ENCODE results near the gene BPIFB4. TPM values are rescaled to one million over a fixed set of nuclear protein-coding genes. Genes with fewer than 3 reads are reported as not detected.

The BPIFB4 gene
- total and polyA plus RNA-seq, 2 donors (not counting 1 experiment from before 2014, with no cell fraction given): not detected

DNA sequence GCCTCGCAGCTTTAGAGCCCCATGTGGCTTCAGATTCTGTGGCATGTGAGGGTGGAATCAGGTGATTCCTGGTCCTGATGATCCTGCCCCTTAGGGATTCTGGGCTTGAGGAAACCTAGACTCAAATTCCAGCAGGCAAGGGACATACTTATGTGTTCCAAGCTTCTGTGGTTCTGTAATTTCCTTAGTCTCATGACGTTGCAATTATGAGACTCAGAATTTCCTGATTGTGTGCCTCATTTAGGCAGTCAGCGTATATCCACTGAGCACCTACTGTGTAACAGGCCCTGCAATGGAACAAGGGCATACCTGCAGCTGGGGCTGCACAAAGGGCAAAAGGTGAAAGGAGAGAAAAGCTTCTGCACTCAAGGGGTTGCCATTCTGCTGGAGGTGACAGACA lies 11.6 kb upstream of the BPIFB4 start:
- Histone ChIP-seq H3K9ac (ENCODE audit: insufficient read depth, low read length) (no peak overlapping the region), H3K27ac (ENCODE audit: insufficient read depth, low read length) (no peak overlapping the region), H3K4me1 (ENCODE audit: control insufficient read depth, extremely low read depth, insufficient read depth, low read length) (no peaks in the 10 kb centered on the region), H4K20me1 (ENCODE audit: control insufficient read depth, extremely low read depth, insufficient read depth, low read length) (no peaks in the 10 kb centered on the region), H3K4me3 (replicated peaks in 1 of 4; ENCODE audit: control extremely low read depth in 1 of 4, insufficient read depth in 1 of 4, low read depth in 3 of 4, low read length in 4 of 4) (no peak overlapping the region), H3K36me3 (ENCODE audit: control insufficient read depth, insufficient read depth, low read length) (no peaks in the 10 kb centered on the region), H3K79me2 (ENCODE audit: control insufficient read depth, insufficient read depth, low read length) (no peaks in the 10 kb centered on the region), H3K9me3 (ENCODE audit: control insufficient read depth, insufficient read depth, low read depth, low read length) (no peaks in the 10 kb centered on the region), H2AFZ (ENCODE audit: low read length) (no peak overlapping the region), H3K27me3 (ENCODE audit: control insufficient read depth, insufficient read depth, low read length) (no peaks in the 10 kb centered on the region), H3K4me2 (ENCODE audit: extremely low read depth, insufficient read depth, low read length) (no peak overlapping the region)
- TF ChIP-seq, protein P1, sequence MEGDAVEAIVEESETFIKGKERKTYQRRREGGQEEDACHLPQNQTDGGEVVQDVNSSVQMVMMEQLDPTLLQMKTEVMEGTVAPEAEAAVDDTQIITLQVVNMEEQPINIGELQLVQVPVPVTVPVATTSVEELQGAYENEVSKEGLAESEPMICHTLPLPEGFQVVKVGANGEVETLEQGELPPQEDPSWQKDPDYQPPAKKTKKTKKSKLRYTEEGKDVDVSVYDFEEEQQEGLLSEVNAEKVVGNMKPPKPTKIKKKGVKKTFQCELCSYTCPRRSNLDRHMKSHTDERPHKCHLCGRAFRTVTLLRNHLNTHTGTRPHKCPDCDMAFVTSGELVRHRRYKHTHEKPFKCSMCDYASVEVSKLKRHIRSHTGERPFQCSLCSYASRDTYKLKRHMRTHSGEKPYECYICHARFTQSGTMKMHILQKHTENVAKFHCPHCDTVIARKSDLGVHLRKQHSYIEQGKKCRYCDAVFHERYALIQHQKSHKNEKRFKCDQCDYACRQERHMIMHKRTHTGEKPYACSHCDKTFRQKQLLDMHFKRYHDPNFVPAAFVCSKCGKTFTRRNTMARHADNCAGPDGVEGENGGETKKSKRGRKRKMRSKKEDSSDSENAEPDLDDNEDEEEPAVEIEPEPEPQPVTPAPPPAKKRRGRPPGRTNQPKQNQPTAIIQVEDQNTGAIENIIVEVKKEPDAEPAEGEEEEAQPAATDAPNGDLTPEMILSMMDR (conservative IDR thresholded peaks at IDR 0.05 in 1 of 2, IDR thresholded peaks at IDR 0.05 in 1 of 2; ENCODE audit: low read depth in 1 of 2, low read length in 2 of 2): no peak
- no peak for DNase-seq (ENCODE audit: low read depth in 2 of 2)

DNA sequence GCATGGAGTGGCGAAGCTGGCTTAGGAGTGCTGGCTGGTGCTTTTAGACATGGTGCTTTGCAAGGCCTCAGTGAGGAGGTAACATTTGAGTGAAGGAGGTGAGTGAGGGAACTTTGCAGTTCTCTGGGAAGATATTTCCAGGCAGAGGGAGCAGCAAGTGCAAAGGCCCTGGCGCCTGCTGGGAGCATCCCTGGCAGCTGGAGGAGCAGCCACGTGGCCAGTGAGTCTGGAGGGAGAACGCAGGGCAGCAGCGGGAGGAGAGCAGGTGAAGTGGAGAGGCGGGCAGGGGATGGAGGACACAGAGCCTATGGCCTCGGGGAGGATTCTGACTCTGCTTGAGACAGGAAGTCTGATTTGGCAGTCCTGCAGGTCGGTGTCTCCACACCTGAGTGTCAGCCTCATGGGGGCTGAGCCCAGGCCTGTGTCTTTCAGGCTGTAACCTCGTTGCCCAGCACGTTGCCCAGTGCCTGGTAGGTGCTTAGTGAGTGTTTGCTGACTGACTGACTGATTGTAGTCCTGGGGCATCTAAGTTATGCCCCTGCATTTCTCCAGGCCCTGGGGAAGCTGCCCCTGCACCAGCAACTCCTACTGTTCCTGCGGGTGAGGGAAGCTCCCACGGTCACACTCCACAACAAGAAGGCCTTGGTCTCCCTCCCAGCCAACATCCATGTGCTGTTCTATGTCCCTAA lies 11.0 kb upstream of the BPIFB4 start:
- no peaks in the 10 kb centered on the region for H4K20me1 ChIP-seq (ENCODE audit: control insufficient read depth, extremely low read depth, insufficient read depth, low read length)
- H3K27me3 ChIP-seq (ENCODE audit: control insufficient read depth, insufficient read depth, low read length): no peaks in the 10 kb centered on the region
- H3K79me2 ChIP-seq (ENCODE audit: control insufficient read depth, insufficient read depth, low read length): no peaks in the 10 kb centered on the region
- H3K4me3 ChIP-seq (replicated peaks in 1 of 4; ENCODE audit: control extremely low read depth in 1 of 4, insufficient read depth in 1 of 4, low read depth in 3 of 4, low read length in 4 of 4): no peak overlapping the region
- no peak for DNase-seq (ENCODE audit: low read depth in 2 of 2)
- H2AFZ ChIP-seq (ENCODE audit: low read length): no peak overlapping the region
- H3K4me2 ChIP-seq (ENCODE audit: extremely low read depth, insufficient read depth, low read length): no peak overlapping the region
- no peaks in the 10 kb centered on the region for H3K36me3 ChIP-seq (ENCODE audit: control insufficient read depth, insufficient read depth, low read length)
- no peak overlapping the region for H3K9ac ChIP-seq (ENCODE audit: insufficient read depth, low read length)
- no peaks in the 10 kb centered on the region for H3K4me1 ChIP-seq (ENCODE audit: control insufficient read depth, extremely low read depth, insufficient read depth, low read length)
- TF ChIP-seq, protein P1 (conservative IDR thresholded peaks at IDR 0.05 in 1 of 2, IDR thresholded peaks at IDR 0.05 in 1 of 2; ENCODE audit: low read depth in 1 of 2, low read length in 2 of 2): no peak
- no peak for TF ChIP-seq EZH2 (IDR thresholded peaks at IDR 0.05; ENCODE audit: low read length, missing control alignments)
- H3K9me3 ChIP-seq (ENCODE audit: control insufficient read depth, insufficient read depth, low read depth, low read length): no peaks in the 10 kb centered on the region
- no peak overlapping the region for H3K27ac ChIP-seq (ENCODE audit: insufficient read depth, low read length)

DNA sequence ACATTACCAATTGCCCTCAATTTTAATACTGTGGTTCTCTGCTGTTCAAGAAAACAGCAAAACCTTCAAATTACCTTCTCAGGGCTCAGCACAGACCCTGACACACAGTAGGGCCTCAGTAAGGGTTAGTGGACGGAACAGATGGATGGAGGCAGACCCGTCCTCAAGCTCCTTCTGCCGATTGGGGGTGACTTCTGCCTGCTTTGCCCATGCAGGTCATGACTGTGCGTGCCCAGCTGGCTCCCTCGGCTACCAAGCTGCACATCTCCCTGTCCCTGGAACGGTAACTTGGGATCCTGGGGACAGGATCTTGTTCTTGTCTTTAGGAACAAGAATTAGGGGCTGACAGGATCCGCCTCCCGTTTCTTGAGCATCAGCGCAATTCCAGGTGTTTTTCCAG lies 9.8 kb upstream of the BPIFB4 start:
- Histone ChIP-seq H2AFZ (ENCODE audit: low read length) (no peak overlapping the region), H3K79me2 (ENCODE audit: control insufficient read depth, insufficient read depth, low read length) (no peaks in the 10 kb centered on the region), H3K27ac (ENCODE audit: insufficient read depth, low read length) (no peak overlapping the region), H3K36me3 (ENCODE audit: control insufficient read depth, insufficient read depth, low read length) (no peaks in the 10 kb centered on the region), H3K4me3 (replicated peaks in 1 of 4; ENCODE audit: control extremely low read depth in 1 of 4, insufficient read depth in 1 of 4, low read depth in 3 of 4, low read length in 4 of 4) (no peak overlapping the region), H3K4me2 (ENCODE audit: extremely low read depth, insufficient read depth, low read length) (no peak overlapping the region), H4K20me1 (ENCODE audit: control insufficient read depth, extremely low read depth, insufficient read depth, low read length) (no peaks in the 10 kb centered on the region), H3K9me3 (ENCODE audit: control insufficient read depth, insufficient read depth, low read depth, low read length) (no peaks in the 10 kb centered on the region), H3K4me1 (ENCODE audit: control insufficient read depth, extremely low read depth, insufficient read depth, low read length) (no peaks in the 10 kb centered on the region), H3K27me3 (ENCODE audit: control insufficient read depth, insufficient read depth, low read length) (no peaks in the 10 kb centered on the region), H3K9ac (ENCODE audit: insufficient read depth, low read length) (no peak overlapping the region)
- no peak for TF ChIP-seq EZH2 (IDR thresholded peaks at IDR 0.05; ENCODE audit: low read length, missing control alignments)
- TF ChIP-seq, protein P1 (conservative IDR thresholded peaks at IDR 0.05 in 1 of 2, IDR thresholded peaks at IDR 0.05 in 1 of 2; ENCODE audit: low read depth in 1 of 2, low read length in 2 of 2): no peak
- DNase-seq (ENCODE audit: low read depth in 2 of 2): no peak

All from fibroblast of lung (primary cell).